ENCODE results near the gene CARNS1. TPM values are rescaled to one million over a fixed set of nuclear protein-coding genes. Genes with fewer than 3 reads are reported as not detected.

CARNS1 gene
- total RNA-seq, 1 donor from 2014 or later: 0.29 TPM

- no peak for DNase-seq (ENCODE audit: low spot score)
Observed at GRCh38 chr11:67440229-67441097, 25.0 kb downstream of the CARNS1 start.

DNA sequence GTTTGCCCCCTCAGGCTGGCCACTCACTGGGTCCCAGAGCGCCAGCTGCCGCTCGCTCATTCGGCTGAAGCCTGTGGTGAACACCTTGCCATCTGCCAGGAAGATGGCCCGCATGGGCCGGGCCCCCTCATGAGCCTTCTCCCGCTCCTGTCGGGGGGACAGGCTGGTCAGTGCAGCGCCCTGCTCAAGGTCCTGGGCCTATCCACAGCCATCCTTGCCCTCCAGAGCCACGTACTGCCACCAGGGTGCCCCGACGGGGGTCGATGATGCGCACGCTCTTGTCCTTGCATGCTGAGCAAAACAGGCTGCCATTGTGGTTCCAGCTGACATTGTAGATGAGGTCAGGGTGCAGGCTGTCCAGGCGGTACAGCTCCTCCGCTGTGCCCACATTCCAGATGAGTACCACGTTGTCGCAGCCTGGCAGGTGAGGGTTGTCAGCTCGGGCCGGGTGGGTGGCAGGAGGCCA lies 25.7 kb downstream of the CARNS1 start:
- DNase-seq (ENCODE audit: low spot score): no peak

- DNase-seq (ENCODE audit: low spot score): no peak
Observed at GRCh38 chr11:67441731-67442351, 26.4 kb downstream of the CARNS1 start.

GRCh38 chr11:67442504-67443404 lies 27.3 kb downstream of the CARNS1 start:
- no peak for DNase-seq (ENCODE audit: low spot score)

DNA sequence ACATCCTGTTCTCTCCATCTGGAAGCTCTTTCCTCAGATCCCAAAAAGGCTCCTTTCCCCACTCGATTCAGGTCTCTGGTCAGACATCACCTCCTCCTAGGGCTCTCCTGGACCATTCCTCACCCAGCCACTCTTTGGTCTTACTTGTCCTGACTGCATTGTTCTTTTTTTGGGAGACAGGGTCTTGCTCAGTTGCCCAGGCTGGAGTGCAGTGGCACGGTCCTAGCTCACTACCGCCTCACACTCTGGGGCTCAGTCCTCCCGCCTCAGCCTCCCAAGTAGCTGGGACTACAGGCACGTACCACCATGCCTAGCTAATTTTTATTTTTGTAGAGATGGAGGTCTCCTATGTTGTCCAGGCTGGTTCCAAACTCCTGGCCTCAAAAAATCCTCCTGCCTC lies 30.0 kb downstream of the CARNS1 start:
- DNase-seq (ENCODE audit: low spot score): no peak

GRCh38 chr11:67448220-67448609 lies 32.7 kb downstream of the CARNS1 start:
- no peak for DNase-seq (ENCODE audit: low spot score)

GRCh38 chr11:67449116-67449844 lies 33.8 kb downstream of the CARNS1 start:
- DNase-seq (ENCODE audit: low spot score): no peak

GRCh38 chr11:67450796-67451657 lies 35.5 kb downstream of the CARNS1 start:
- DNase-seq (ENCODE audit: low spot score): no peak

DNA sequence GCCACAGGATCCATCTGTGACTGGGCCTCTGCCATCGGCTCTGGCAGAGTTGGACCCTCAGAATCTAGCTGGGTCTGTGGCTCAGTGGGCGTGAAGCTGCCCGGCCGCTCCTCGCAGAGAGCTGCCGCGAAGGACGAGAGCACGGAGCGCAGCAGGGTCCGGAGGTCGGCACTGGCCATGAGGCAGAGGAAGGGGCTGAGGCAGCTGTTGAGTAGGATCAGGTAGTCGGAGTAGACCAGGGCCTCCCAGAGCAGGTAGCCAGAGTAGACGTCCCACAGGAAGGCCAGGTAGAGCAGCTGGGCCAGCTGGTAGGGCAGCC lies 36.1 kb downstream of the CARNS1 start:
- no peak for DNase-seq (ENCODE audit: low spot score)

DNA sequence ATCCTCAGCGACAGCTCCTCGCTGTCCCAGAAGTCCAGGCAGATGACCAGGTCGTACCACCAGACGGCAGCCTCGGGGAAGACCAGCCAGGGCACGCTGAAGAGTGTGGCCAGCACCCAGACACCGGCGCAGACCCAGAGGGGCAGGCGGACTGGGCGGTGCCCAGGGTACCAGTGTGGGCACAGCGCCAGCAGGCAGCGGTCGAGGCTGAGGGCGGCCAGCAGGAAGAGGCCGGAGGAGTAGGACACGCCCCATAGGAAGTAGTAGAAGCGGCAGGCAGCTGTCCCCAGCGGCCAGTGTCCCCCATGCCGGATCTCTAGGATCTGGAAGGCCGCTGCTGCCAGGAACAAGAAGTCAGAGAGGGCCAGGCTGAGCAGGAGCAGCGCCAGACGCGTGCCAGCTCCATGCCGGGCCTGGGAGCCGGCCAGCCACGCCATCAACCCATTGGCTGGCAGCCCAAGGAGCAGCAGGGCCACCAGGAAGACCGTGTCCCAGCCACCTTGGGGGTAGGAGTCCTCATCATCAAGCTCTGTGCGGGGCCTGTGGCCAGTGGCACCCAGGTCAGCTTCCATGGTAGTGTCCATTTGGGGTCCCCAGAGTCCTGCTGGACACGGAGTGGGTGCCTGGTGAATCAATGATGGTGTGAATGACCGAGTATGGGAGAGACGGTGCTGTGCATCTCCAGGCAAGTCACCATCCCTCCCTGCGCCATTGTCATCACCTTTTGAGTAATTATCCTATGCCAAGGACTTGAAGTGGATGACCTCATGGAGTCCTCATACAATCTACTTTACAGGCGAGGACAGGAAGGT lies 36.9 kb downstream of the CARNS1 start, which contains the start of gene GPR152:
GPR152 (minus strand) TSS at position 589 of the 812 bp plus-strand sequence; CDS start at position 584, 5 bp downstream.
- no peak for DNase-seq (ENCODE audit: low spot score)

- no peak for DNase-seq (ENCODE audit: low spot score)
Observed at GRCh38 chr11:67453816-67454732, 38.6 kb downstream of the CARNS1 start.

- no peak for DNase-seq (ENCODE audit: low spot score)
Observed at GRCh38 chr11:67455054-67455453, 39.6 kb downstream of the CARNS1 start, which contains the start of gene CABP4. CABP4 (plus strand) TSS chr11:67455354; CDS start chr11:67455424, 70 bp downstream.

GRCh38 chr11:67456068-67456705 lies 40.7 kb downstream of the CARNS1 start:
- DNase-seq (ENCODE audit: low spot score): no peak

- no peak for DNase-seq (ENCODE audit: low spot score)
Observed at GRCh38 chr11:67457453-67457852, 42.0 kb downstream of the CARNS1 start.

DNA sequence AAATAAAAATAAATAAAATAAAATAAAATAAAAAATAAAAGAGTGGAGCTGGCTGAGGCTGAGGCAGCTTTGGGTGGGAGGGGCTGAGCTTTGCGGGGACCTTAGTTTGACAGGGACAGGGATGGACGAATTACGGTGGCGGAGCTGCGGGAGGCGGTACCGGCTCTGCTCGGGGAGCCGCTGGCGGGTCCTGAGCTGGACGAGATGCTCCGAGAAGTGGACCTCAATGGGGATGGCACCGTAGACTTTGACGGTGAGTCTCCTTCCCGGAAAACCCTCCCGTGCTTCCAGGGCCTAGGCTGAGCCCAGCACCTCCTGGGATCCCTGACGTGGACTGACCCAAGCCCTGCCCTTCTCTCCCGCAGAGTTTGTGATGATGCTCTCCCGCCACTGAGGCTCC lies 42.8 kb downstream of the CARNS1 start:
- no peak for DNase-seq (ENCODE audit: low spot score)

GRCh38 chr11:67463186-67463585 lies 47.7 kb downstream of the CARNS1 start:
- no peak for DNase-seq (ENCODE audit: low spot score)

DNA sequence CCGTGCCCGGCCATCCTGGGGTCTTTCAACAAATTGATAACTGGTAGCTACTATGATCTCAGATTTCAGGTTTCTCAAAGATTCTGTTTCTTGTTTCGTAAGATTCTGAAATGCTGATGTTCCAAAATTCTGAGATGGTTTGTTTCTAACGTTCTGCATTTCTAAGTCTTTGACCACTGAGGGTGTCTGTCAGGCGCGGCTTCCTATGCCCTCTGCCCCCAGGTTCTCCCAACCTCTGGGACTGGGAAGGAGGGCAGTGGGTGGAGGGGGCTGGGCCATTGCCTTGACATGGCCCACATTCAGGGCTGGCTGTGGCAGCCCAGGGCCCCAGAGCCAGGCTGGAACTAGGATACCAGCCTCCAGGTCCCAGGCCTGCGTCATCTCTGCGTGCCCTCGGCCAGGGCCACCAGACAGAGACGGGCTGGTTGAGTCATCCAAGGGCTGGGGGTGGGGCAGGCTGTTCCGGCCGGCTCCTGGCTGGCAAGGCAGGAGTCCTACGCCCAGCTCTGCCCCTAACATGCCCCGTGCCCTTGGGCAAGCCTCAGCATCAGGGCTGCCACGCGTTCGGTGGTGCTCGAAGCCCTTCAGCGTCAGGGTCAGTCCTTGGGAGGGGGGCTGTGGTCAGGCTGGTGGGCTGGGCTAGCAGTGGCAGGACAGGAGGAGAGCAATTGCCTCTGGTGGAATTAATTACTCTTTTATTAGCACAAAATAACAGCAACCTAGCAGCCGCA lies 48.4 kb downstream of the CARNS1 start:
- no peak for DNase-seq (ENCODE audit: low spot score)
